NCI-H748 (cell line): ENCODE results near the gene EVI2B.
"Not testable (repeated sequence)": the region's sequence is repeated elsewhere in the genome, so short reads cannot be mapped to it uniquely, and the experiment has no call there.

Source experiments
- DNase-seq: peaks from one replicate; lab custom pipeline; 2025; ENCODE audit not compliant: unreplicated experiment; lab: John Stamatoyannopoulos, UW

Gene EVI2B

DNA sequence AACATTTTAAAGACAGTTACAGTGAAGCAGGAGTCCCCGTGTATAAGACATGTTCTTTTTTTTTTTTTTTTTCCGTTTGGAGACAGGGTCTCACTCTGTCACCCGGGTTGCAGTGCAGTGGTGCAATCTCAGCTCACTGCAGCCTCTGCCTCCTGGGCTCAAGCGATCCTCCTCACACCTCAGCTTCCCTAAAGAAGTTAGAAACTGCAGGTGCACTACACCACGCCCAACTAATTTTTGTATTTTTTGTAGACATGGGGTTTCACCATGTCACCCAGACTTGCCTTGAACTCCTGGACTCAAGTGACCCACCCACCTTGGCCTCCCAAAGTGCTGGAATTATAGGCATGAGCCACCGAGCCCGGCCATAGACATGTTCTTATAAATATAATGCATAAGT is 3.0 kb downstream of the EVI2B start:
- no peak for DNase-seq

DNA sequence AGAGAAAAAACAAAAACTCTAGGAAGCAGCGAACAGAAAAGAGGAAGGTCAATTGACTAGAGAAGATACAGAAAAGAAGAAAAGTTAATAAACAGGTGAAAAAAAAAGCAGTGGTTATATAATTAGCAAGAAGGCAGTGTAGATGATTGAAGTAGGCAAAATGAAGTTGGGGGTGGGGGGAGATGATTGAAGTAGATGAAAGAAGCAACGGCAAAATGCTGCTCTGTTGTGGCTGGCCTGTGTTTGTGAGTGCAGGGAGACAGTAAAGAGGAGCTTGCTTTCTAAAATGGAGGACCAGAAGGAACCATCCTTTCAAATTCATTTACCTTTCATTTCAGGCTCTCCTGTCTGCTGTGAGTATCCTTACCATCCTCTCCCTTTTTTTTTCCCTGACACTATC is 3.6 kb downstream of the EVI2B start:
- no peak for DNase-seq

GRCh38 chr17:31309556-31309955 is 4.3 kb downstream of the EVI2B start:
- DNase-seq = no peak

GRCh38 chr17:31308372-31309334 is 5.2 kb downstream of the EVI2B start:
- DNase-seq = no peak

DNA sequence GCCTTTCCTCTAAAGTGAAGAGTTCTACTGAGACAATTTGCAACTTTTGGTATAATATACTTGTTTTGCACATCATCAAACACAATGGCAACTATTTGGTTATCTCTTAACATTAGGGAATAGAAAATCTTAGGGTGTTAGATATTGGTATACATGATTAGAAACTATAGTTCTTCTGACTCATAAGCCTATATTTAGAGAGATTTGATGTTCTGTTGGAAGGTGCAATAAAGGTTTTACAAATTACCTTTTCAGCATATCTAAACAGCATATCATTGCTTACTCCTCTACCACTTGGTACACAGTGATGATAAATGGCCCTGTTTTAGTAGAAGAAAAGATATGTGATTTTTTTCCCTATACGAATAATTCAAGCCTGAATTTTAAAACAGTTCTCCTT is 6.2 kb downstream of the EVI2B start:
- DNase-seq = no peak

- no peak for DNase-seq
These were observed 14.2 kb downstream of the EVI2B start for GRCh38 chr17:31299624-31300023.

- no peak for DNase-seq
These were observed 16.8 kb downstream of the EVI2B start, which contains the start of gene OMG for GRCh38 chr17:31297090-31297489. Gene OMG, minus strand, starts transcription at chr17:31297239. Its CDS starts 908 bp downstream, at chr17:31296331.

GRCh38 chr17:31296142-31296541 is 17.7 kb downstream of the EVI2B start:
- no peak for DNase-seq

GRCh38 chr17:31295489-31295871 is 18.4 kb downstream of the EVI2B start:
- no peak for DNase-seq

GRCh38 chr17:31294820-31295488 is 18.9 kb downstream of the EVI2B start:
- DNase-seq = no peak

DNA sequence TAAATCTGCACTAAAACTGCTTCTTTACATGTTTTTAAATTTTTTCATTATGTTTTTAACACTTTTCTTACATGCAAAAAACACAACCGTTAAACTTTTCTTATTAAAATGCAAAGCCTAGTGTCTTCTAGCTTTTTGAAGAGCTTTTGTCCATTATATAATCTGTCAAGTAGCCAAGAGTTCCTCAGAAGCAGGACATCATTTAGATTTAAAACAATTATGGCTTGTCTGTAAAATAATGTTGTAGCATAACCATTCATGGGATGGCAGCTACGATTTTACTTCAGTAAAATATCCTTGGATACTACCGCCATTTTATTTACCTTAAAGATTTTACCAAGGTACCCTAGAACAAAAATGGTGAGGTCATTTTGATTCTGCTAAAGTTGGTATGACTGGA is 19.6 kb downstream of the EVI2B start:
- DNase-seq = no peak

GRCh38 chr17:31293581-31293980 is 20.3 kb downstream of the EVI2B start:
- no peak for DNase-seq

- DNase-seq = no peak
These were observed 22.0 kb downstream of the EVI2B start for GRCh38 chr17:31291820-31292219.

- no peak for DNase-seq
These were observed 24.1 kb downstream of the EVI2B start for GRCh38 chr17:31289790-31290189.

- not testable (repeated sequence) for DNase-seq
These were observed 25.9 kb downstream of the EVI2B start for GRCh38 chr17:31287932-31288331.

DNA sequence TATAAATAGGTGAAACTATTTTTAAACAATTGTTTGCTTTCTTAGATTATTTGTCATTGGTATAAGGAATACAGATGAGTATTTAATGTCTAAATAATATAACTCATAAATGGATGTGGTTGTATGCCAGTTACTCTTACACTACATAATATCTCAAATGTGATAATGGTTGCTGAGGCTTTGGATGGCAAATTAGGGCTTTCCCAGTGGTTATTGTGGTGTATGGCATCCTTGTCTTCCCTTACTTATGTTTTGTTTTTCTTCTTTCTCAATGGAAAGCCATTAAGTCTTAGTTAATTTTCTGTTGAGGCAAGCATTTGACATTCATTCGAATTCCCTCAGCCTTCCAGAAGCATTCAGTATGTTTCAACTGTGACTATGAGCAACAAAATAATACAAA is 27.3 kb downstream of the EVI2B start:
- DNase-seq = no peak

- DNase-seq = no peak
These were observed 30.0 kb downstream of the EVI2B start for GRCh38 chr17:31283841-31284240.

DNA sequence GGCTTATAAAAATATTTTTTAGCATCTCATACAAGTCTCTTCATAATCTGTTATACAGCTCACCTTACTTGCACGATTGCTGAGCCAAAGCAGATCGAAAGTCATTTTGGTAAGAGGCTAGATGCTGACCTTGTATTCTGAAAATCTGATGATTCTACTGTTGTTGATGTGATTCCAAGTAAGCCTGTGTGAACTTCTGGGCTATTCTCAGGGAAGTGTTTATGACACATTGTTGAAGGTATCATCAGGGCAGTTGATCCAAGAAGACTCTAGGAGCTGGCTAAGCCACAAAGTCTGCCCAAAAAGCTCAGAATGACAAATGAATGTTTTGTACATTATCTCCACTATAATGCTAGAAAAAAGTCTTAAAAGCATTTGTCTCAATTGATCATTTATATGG is 32.8 kb downstream of the EVI2B start:
- DNase-seq = no peak

DNA sequence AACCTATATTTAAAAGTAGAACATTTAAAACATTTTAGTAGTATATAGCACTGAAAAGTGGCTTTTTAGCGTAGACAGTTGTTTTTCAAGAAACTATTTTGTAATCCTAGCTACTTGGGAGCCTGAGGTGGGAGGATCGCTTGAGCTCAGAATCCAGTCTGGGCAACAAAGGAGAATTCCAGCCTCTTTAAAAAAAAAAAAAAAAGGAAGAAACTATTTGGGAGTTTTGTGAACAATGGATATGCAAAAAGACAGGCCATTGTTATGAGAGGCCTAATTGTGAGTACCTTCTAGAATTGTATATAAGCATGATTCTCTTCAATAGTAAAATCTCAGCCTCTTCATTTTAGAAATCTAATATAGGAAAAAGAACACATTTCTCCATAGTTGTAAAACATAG is 34.5 kb downstream of the EVI2B start:
- no peak for DNase-seq

DNA sequence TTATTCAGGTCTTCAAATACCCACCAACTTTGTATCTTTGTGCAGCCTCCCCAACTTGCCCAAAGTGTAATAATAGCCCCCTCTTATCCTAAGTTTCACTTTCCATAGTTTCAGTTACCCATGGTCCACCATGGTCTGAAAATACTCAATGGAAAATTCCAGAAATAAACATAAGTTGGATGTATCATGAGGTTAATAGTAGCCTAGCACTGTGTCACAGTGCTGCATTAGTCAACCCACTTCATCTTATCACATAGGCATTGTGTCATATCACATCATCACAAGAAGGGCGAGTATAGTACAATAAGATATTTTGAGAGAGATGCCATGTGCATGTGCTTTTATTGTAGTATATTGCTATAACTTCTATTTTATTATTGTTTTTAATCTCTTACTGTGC is 38.7 kb downstream of the EVI2B start:
- DNase-seq = no peak

DNA sequence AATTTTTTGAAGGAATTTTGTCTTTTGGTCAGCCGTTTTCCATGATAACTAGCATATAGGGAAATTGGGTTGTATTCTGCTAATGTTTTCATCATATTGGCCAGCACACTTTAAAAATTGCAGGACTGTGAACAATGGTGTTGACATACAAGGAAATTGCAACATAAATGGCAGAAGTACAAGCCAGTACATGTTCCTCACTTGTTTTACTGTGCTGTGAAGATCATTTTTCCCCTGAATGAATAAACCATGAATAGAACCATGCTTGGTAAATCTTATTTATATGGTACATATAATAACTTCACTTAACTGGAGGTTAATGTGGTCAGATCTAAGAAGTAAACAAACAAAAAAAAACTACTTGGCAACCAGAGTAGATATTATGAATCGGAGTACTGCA is 39.6 kb downstream of the EVI2B start:
- DNase-seq = peak; percentile 77

DNA sequence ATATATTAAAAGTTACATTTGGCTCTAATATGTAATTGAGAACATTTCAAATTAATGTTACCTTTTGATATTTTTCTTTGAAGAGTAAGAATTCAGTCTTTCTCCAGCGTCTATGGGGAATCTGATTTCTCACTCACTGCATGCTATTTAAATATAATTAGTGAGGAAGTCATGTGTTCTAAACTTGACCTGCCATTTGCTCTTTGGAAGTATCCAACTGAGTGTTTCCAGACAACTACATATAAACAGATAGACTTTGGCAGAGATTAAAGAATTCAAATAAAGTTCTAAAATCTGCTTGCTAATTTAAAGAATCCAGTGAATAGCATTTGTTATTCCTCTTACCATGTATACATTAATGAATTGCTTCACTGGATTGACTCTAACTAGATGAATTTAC is 40.3 kb downstream of the EVI2B start:
- peak; percentile 5 for DNase-seq
